ENCODE results near the gene VMO1.

VMO1 gene

DNA sequence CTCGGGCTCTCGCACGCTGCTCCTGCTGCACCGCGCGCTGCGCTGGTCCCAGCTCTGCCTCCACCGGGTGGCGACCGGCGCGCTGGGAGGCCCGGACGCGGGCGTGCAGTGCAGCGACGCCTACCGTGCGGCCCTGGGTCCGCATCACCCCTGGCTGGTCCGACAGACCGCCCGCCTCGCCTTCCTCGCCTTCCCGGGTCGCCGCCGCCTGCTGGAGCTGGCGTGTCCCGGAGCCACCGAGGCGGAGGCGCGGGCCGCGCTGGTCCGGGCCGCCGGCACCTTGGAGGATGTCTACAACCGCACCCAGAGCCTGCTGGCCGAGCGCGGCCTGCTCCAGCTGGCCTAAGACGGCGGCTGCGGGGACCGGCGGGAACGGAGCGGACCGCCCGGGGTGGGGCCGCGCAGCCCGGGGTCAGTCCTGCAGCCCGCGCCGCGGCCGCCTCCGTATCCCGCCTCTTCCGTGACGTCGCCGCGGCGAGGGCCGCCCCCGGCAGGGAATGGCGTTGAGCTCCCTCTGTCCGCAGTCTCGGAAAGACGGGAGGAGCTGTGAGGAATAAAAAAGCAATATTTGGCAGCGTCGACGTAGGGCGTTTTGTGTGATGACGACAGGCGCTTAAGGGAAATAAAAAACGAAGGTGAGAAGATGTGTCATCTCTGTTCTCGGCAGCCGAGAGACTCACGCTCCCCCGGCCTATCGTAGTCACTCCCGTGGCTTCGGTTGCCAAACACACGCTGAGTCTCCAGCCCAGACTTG is 4.0 kb upstream of the VMO1 start:
- TF ChIP-seq FOXP2 (optimal IDR thresholded peaks at IDR 0.05; ENCODE audit: borderline replicate concordance, extremely low read depth, extremely low read length, insufficient read depth) (peak; percentile 97), TAF1 (IDR thresholded peaks at IDR 0.05; ENCODE audit: borderline replicate concordance, insufficient read depth, low read length) (peak; percentile 14; the same call in 1 of the 2 replicates), POLR2AphosphoS5 (IDR thresholded peaks at IDR 0.05; ENCODE audit: low read depth, low read length) (peak; percentile 69; the same call in 1 of the 2 replicates), SIN3A (IDR thresholded peaks at IDR 0.05; ENCODE audit: borderline replicate concordance, insufficient read depth, low read length) (peak; percentile 33; the same call in 1 of the 2 replicates)
- TF ChIP-seq, protein P1, sequence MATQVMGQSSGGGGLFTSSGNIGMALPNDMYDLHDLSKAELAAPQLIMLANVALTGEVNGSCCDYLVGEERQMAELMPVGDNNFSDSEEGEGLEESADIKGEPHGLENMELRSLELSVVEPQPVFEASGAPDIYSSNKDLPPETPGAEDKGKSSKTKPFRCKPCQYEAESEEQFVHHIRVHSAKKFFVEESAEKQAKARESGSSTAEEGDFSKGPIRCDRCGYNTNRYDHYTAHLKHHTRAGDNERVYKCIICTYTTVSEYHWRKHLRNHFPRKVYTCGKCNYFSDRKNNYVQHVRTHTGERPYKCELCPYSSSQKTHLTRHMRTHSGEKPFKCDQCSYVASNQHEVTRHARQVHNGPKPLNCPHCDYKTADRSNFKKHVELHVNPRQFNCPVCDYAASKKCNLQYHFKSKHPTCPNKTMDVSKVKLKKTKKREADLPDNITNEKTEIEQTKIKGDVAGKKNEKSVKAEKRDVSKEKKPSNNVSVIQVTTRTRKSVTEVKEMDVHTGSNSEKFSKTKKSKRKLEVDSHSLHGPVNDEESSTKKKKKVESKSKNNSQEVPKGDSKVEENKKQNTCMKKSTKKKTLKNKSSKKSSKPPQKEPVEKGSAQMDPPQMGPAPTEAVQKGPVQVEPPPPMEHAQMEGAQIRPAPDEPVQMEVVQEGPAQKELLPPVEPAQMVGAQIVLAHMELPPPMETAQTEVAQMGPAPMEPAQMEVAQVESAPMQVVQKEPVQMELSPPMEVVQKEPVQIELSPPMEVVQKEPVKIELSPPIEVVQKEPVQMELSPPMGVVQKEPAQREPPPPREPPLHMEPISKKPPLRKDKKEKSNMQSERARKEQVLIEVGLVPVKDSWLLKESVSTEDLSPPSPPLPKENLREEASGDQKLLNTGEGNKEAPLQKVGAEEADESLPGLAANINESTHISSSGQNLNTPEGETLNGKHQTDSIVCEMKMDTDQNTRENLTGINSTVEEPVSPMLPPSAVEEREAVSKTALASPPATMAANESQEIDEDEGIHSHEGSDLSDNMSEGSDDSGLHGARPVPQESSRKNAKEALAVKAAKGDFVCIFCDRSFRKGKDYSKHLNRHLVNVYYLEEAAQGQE (IDR thresholded peaks at IDR 0.05; ENCODE audit: insufficient read depth in 1 of 2, low read depth in 2 of 2, low read length in 2 of 2) = no peak

- no peak for TF ChIP-seq FOXP2 (optimal IDR thresholded peaks at IDR 0.05; ENCODE audit: borderline replicate concordance, extremely low read depth, extremely low read length, insufficient read depth)
- peak; percentile 47; the same call in 1 of the 2 replicates for TF ChIP-seq TAF1 (IDR thresholded peaks at IDR 0.05; ENCODE audit: borderline replicate concordance, insufficient read depth, low read length)
These were observed 3.5 kb upstream of the VMO1 start for GRCh38 chr17:4789701-4789950.

GRCh38 chr17:4788807-4789700 is 2.9 kb upstream of the VMO1 start, which contains the start of gene GLTPD2:
Gene GLTPD2 (plus strand): TSS chr17:4788964. CDS start chr17:4789012, 48 bp downstream.
- TF ChIP-seq FOXP2 (optimal IDR thresholded peaks at IDR 0.05; ENCODE audit: borderline replicate concordance, extremely low read depth, extremely low read length, insufficient read depth) (no peak), POLR2AphosphoS5 (IDR thresholded peaks at IDR 0.05; ENCODE audit: low read depth, low read length) (no peak), SIN3A (IDR thresholded peaks at IDR 0.05; ENCODE audit: borderline replicate concordance, insufficient read depth, low read length) (no peak), TAF1 (IDR thresholded peaks at IDR 0.05; ENCODE audit: borderline replicate concordance, insufficient read depth, low read length) (no peak)
- TF ChIP-seq, protein P1 (IDR thresholded peaks at IDR 0.05; ENCODE audit: insufficient read depth in 1 of 2, low read depth in 2 of 2, low read length in 2 of 2) = no peak

GRCh38 chr17:4788159-4788806 is 2.1 kb upstream of the VMO1 start:
- TF ChIP-seq, protein P1 (IDR thresholded peaks at IDR 0.05; ENCODE audit: insufficient read depth in 1 of 2, low read depth in 2 of 2, low read length in 2 of 2) = no peak
- TF ChIP-seq FOXP2 (optimal IDR thresholded peaks at IDR 0.05; ENCODE audit: borderline replicate concordance, extremely low read depth, extremely low read length, insufficient read depth) (no peak), POLR2AphosphoS5 (IDR thresholded peaks at IDR 0.05; ENCODE audit: low read depth, low read length) (0 out of 2 replicates have a peak, but pooled peaks have one; percentile 22), TAF1 (IDR thresholded peaks at IDR 0.05; ENCODE audit: borderline replicate concordance, insufficient read depth, low read length) (0 out of 2 replicates have a peak, but pooled peaks have one; percentile 31)

DNA sequence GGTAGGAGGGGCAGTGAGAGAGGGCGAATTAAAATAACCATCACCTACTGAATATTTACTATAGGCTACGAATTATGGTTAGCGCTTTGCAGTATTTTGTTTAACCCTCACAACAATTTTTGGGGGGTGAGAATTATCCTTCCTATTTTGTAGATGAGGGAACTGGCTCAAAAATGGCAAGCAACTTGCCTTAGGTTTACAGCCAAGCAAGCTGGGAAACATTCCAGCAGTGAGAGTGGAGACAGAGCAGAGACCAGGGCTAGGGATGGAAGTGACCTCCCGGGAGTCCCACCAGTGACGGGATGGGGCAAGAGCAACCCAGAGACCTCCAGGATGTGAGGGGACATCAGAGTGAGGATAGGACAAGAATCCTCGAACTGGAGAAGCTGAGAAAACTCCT is 352 bp upstream of the VMO1 start:
- TF ChIP-seq SIN3A (IDR thresholded peaks at IDR 0.05; ENCODE audit: borderline replicate concordance, insufficient read depth, low read length) (no peak), FOXP2 (optimal IDR thresholded peaks at IDR 0.05; ENCODE audit: borderline replicate concordance, extremely low read depth, extremely low read length, insufficient read depth) (no peak)
- TF ChIP-seq, protein P1 (IDR thresholded peaks at IDR 0.05; ENCODE audit: insufficient read depth in 1 of 2, low read depth in 2 of 2, low read length in 2 of 2) = no peak
